ENCODE measurements around the gene AATF. TPM values are rescaled to one million over a fixed set of nuclear protein-coding genes. Genes with fewer than 3 reads are reported as not detected.

AATF gene
- total RNA-seq, 1 donor from 2014 or later: 32.5 TPM

- DNase-seq (ENCODE audit: low read depth, low spot score): no peak
Measured at GRCh38 chr17:37100231-37100630, 151.5 kb downstream of the AATF start.

- DNase-seq (ENCODE audit: low read depth, low spot score): no peak
Measured at GRCh38 chr17:37101306-37101705, 152.6 kb downstream of the AATF start.

GRCh38 chr17:37103231-37103630, 154.5 kb downstream of the AATF start:
- DNase-seq (ENCODE audit: low read depth, low spot score): no peak

- DNase-seq (ENCODE audit: low read depth, low spot score): no peak
Measured at GRCh38 chr17:37106049-37106448, 157.3 kb downstream of the AATF start.

Other genes with a start within 250 kb of the AATF start
- not detected in 2 replicates for gene LHX1, start 11.5 kb upstream of the AATF start, total RNA-seq